Choroid plexus epithelial cell (primary cell): ENCODE data around the gene SKAP1.

ENCODE experiments used
- DNase-seq: peaks from one replicate; pipeline ENCODE4 v3.0.0-alpha.2; 2010; ENCODE audit warnings: low read depth
- H3K4me3 ChIP-seq: 2 replicates; pipeline ENCODE4 v1.5.1; 2011; ENCODE audit warnings: low read depth, mild to moderate bottlenecking, control low read depth, low read length, moderate library complexity
- CTCF ChIP-seq: conservative IDR thresholded peaks from 2 replicates; pipeline ENCODE4 v1.5.1; 2011; ENCODE audit warnings: low read depth, mild to moderate bottlenecking, control low read depth, inconsistent platforms, low read length, moderate library complexity

Gene SKAP1

DNA sequence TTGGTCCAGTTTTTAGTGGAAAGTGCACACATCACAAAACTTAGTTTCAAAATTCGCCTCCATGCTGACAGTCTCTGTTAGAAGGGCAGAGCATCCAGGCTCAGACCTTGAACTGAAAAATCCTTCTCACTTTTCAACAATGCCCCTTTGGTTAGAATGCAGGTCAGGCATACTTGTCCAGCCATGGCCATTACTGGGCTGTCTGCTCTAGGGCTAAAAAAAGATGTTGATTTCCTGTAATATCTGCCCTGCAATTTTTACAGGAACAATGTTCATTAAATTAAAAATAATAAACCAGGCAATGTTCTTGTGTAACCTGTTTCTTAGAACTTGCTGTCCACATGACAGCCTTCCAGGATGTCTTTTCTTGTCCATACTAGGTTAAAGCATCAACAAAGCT, 200.1 kb downstream of the SKAP1 start:
- H3K4me3 ChIP-seq, result no peak overlapping the region
- TF ChIP-seq CTCF, result no peak
- no peak for DNase-seq

DNA sequence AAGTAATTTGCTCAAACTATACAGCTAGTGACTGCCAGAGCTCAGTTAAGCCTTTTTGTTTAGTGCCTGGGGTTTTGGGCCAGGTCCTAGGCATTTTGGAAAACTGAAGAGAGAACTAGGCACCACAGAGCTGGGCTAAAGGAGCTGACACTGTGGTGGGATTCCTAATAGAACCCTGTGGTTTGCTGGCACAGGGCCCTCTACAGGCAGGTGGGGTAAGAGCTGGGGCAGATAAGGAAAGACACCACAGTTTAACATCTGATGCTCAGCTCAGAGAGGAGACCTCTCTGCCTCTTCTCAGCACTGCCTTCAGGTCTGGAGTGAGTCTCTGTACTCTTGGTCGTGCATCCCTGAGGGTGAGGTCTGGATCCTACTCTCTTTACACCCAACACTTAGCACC, 201.3 kb downstream of the SKAP1 start:
- no peak for DNase-seq
- no peak overlapping the region for H3K4me3 ChIP-seq
- TF ChIP-seq CTCF, result no peak

- H3K4me3 ChIP-seq, result no peak overlapping the region
- no peak for DNase-seq
- TF ChIP-seq CTCF, result no peak
Measured at GRCh38 chr17:48225725-48226567, 204.1 kb downstream of the SKAP1 start.

GRCh38 chr17:48223945-48224344, 206.1 kb downstream of the SKAP1 start:
- H3K4me3 ChIP-seq, result no peak overlapping the region
- TF ChIP-seq CTCF, result no peak
- no peak for DNase-seq

DNA sequence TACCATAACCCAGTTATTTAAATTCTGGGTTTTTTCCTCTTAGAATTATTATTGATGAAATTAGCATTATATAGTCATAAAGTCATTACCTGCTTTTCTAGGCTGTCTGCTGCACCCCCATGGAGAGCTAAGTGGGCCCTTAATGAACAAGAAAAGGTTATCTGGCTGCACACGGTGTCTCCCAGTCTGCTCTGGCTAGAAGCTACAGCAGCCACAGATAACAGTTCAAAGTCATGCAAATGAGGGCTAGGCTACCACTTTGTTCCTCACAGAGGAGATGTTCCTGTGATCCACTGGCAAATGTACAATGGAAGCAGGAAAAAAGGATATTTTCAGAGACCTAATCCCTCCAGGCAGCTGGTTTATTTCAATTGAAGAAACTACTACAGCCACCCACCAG, 210.4 kb downstream of the SKAP1 start:
- no peak for TF ChIP-seq CTCF
- DNase-seq, result no peak

DNA sequence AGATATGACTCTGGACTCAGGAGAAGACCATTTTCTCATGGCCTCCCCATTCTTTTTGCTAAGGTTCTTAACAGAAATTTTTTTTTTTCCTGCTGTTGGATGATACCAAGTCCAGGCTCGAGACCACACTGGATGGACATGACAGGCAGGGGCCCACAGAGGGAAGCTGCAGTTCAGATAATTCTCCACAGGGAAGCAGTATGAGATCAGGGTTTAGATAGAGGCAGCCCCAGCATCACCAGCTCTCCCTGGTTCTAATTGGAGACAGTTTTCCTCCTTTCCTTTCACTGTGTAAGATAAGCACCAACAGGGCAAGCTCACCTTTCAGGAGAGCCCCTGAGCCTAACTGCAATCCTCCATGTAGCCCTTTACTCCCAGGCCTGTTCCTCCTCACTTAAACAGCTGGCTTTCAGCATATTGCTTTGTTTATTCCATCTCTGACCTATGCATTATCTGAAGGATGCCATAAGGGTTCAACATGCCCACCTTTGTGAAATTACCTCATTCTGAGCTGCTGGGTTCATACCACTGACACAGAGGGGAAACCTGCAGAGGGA, 214.4 kb downstream of the SKAP1 start:
- no peak overlapping the region for H3K4me3 ChIP-seq
- DNase-seq, result peak; percentile 69
- TF ChIP-seq CTCF, result peak; percentile 78

More for the DNA sequence above, 210.4 kb downstream of the SKAP1 start:
- no peak overlapping the region for H3K4me3 ChIP-seq

DNA sequence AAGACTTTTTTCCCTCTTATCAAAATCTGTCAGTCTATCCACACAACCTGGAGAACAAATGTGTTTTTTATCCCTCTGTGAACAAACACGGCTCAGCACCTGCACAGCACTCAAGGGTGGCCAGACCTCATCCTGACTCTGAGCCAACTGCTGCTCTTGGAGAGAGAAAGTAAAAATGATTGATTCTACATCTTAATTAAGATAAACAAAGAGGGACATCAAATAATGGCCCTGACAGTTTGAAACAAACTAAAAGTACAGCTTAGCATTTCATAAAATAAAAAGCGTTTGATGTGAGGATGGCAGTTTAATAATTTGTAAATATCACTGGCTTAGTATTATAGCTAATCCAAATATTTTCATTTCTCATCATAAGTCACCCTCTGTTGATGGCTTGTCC, 216.2 kb downstream of the SKAP1 start:
- no peak for TF ChIP-seq CTCF
- no peak overlapping the region for H3K4me3 ChIP-seq
- DNase-seq, result no peak
